Measurements from ENCODE around the gene LCAT.

DNA sequence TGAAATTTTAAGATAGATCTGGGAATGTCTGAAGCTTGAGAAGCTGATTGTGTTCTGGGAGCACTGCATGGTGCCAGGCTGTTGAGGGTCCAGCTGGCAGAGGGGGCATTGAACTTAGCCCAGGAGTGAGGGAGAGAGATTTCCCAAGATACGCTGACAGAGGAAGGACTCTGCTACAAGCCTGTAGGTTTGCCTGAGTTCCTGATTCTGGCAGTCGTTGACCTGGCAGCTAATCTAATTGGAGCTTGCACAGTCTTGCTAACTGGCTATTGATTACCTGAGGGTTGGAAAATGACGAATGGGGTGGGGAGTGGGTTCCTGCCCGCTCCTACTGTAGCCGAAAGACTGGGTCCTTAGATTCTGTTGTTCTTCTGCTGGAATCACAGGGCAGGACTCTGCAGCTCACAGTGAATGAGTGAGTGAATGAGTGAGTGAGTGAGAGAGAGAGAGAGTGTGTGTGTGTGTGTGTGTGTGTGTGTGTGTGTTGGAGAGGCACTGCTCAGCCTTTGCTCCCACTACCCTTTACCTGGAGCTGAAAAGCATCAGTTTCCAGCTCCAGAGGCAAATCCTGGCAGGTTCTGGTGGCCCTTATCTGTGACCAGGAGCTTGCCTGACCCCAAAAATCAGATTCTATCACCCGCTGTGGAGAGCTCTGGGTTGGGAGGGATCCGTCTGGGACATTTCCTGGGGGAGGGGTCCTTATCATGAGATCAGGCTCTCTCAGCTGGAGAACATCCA is 29.0 kb downstream of the LCAT start:
- TF ChIP-seq EZH2 (IDR thresholded peaks at IDR 0.05) = no peak
- no peak for TF ChIP-seq POLR2AphosphoS5 (IDR thresholded peaks at IDR 0.05; ENCODE audit: borderline replicate concordance, low read depth, low read length)
- TF ChIP-seq FOXP2 (optimal IDR thresholded peaks at IDR 0.05; ENCODE audit: control extremely low read depth, extremely low read length, insufficient read depth) = no peak
